Fibroblast of lung (primary cell): ENCODE data around the gene HDAC8. TPM values are rescaled to one million over a fixed set of nuclear protein-coding genes. Genes with fewer than 3 reads are reported as not detected.
"Not testable (repeated sequence)": the region's sequence is repeated elsewhere in the genome, so short reads cannot be mapped to it uniquely, and the experiment has no call there.

Source experiments
- DNase-seq, 2 donors: peaks; one replicate each; pipeline versions ENCODE4 v3.0.0 to v3.0.0-alpha.2; 2010; ENCODE audit warnings: low read depth in 2 of 2
- H2AFZ ChIP-seq: 2 replicates; pipeline ENCODE4 v1.5.1; 2012; ENCODE audit warnings: low read length, control low read depth, inconsistent platforms
- H3K27ac ChIP-seq: 2 replicates; pipeline ENCODE4 v1.5.1; 2011; ENCODE audit warnings: low read length, control low read depth; ENCODE audit not compliant: insufficient read depth
- H3K27me3 ChIP-seq: 2 replicates; pipeline ENCODE4 v1.5.1; 2011; ENCODE audit warnings: mild to moderate bottlenecking, low read length; ENCODE audit not compliant: control insufficient read depth, insufficient read depth
- H3K36me3 ChIP-seq: 2 replicates; pipeline ENCODE4 v1.5.1; 2011; ENCODE audit warnings: low read length; ENCODE audit not compliant: control insufficient read depth, insufficient read depth
- H3K4me1 ChIP-seq: 2 replicates; pipeline ENCODE4 v1.5.1; 2011; ENCODE audit warnings: low read length; ENCODE audit not compliant: control insufficient read depth, insufficient read depth; ENCODE audit errors: extremely low read depth
- H3K4me2 ChIP-seq: 2 replicates; pipeline ENCODE4 v1.5.1; 2011; ENCODE audit warnings: low read length, control low read depth; ENCODE audit not compliant: insufficient read depth; ENCODE audit errors: extremely low read depth
- H3K4me3 ChIP-seq, 4 experiments: fragments of 200-600 bp in 1 of 4; sonication (generic) in 1 of 4; replicated peaks in 1 of 4; 2 replicates each; pipeline ENCODE4 v1.5.1; 2011 to 2016; ENCODE audit warnings: low read length in 4 of 4, low read depth in 3 of 4, mild to moderate bottlenecking in 3 of 4, control low read depth in 2 of 4, inconsistent platforms in 1 of 4, mixed read lengths in 1 of 4; ENCODE audit not compliant: insufficient read depth in 1 of 4; ENCODE audit errors: control extremely low read depth in 1 of 4
- H3K79me2 ChIP-seq: 2 replicates; pipeline ENCODE4 v1.5.1; 2012; ENCODE audit warnings: mild to moderate bottlenecking, low read length, inconsistent platforms; ENCODE audit not compliant: control insufficient read depth, insufficient read depth
- H3K9ac ChIP-seq: 2 replicates; pipeline ENCODE4 v1.5.1; 2011; ENCODE audit warnings: mild to moderate bottlenecking, low read length, control low read depth; ENCODE audit not compliant: insufficient read depth
- H3K9me3 ChIP-seq: 2 replicates; pipeline ENCODE4 v1.5.1; 2012; ENCODE audit warnings: low read depth, low read length; ENCODE audit not compliant: control insufficient read depth, insufficient read depth
- H4K20me1 ChIP-seq: 2 replicates; pipeline ENCODE4 v1.5.1; 2011; ENCODE audit warnings: low read length; ENCODE audit not compliant: control insufficient read depth, insufficient read depth; ENCODE audit errors: extremely low read depth
- EZH2 ChIP-seq: IDR thresholded peaks from 2 replicates; pipeline ENCODE4 v1.5.1; 2012; ENCODE audit warnings: low read length, control low read depth, mild to moderate bottlenecking; ENCODE audit errors: missing control alignments
- polyA plus RNA-seq, 2 donors: library from polyadenylated mRNA; depleted of rRNA in 1 of 2; stranded (reverse) in 1 of 2; unstranded in 1 of 2; fragments of >200 nt; gene quantifications; 2 replicates each; pipeline ENCODE4 v1.2.1, GENCODE V29; 2011 to 2012; ENCODE audit warnings: missing spikeins in 1 of 2
- total RNA-seq: library from RNA; depleted of rRNA; stranded (reverse); fragments of >200 nt; gene quantifications from 2 replicates; pipeline ENCODE4 v1.2.1, GENCODE V29; 2014
- TF ChIP-seq, protein P1 (sequence below), 2 donors: IDR thresholded peaks in 1 of 2; conservative IDR thresholded peaks in 1 of 2; 1 replicate in 1 of 2; 2 replicates in 1 of 2; pipeline ENCODE4 v1.5.1; 2011 to 2012; ENCODE audit warnings: low read length in 2 of 2, control low read depth in 1 of 2, inconsistent platforms in 1 of 2, low read depth in 1 of 2, mild to moderate bottlenecking in 1 of 2

Gene HDAC8
- total and polyA plus RNA-seq, 2 donors (not counting 1 experiment from before 2014, with no cell fraction given), result 25.9 TPM

DNA sequence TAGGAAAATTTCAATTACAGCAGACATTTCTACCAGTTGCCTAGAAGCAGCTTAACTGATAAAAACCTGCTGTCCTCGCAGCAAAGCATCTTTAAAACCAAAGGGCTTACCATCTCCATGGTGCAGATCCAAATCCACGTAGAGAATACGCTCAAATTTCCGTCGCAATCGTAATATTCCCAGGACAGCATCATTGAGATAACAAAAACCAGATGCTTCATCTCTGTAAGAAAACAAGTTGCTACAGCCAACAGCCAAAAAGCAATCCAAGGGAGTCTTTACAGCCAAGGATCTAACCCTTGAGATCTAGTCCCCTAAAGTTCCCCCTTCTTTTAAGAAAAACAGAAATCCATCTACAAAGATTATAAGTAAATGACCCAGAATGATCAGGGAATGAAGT lies 77.6 kb downstream of the HDAC8 start:
- peak in 1 of 2 donors; percentile 3 for DNase-seq
- Histone ChIP-seq H3K27me3 (no peaks in the 10 kb centered on the region), H2AFZ (no peak overlapping the region), H3K79me2 (no peaks in the 10 kb centered on the region), H3K4me1 (no peaks in the 10 kb centered on the region), H3K4me3 (no peak overlapping the region), H3K9me3 (no peaks in the 10 kb centered on the region), H3K4me2 (no peak overlapping the region), H3K27ac (no peak overlapping the region), H3K9ac (no peak overlapping the region), H4K20me1 (no peaks in the 10 kb centered on the region), H3K36me3 (no peaks in the 10 kb centered on the region)
- TF ChIP-seq, protein P1, sequence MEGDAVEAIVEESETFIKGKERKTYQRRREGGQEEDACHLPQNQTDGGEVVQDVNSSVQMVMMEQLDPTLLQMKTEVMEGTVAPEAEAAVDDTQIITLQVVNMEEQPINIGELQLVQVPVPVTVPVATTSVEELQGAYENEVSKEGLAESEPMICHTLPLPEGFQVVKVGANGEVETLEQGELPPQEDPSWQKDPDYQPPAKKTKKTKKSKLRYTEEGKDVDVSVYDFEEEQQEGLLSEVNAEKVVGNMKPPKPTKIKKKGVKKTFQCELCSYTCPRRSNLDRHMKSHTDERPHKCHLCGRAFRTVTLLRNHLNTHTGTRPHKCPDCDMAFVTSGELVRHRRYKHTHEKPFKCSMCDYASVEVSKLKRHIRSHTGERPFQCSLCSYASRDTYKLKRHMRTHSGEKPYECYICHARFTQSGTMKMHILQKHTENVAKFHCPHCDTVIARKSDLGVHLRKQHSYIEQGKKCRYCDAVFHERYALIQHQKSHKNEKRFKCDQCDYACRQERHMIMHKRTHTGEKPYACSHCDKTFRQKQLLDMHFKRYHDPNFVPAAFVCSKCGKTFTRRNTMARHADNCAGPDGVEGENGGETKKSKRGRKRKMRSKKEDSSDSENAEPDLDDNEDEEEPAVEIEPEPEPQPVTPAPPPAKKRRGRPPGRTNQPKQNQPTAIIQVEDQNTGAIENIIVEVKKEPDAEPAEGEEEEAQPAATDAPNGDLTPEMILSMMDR (conservative IDR thresholded peaks at IDR 0.05 in 1 of 2, IDR thresholded peaks at IDR 0.05 in 1 of 2; ENCODE audit: low read depth in 1 of 2, low read length in 2 of 2), result no peak
- no peak for TF ChIP-seq EZH2

DNA sequence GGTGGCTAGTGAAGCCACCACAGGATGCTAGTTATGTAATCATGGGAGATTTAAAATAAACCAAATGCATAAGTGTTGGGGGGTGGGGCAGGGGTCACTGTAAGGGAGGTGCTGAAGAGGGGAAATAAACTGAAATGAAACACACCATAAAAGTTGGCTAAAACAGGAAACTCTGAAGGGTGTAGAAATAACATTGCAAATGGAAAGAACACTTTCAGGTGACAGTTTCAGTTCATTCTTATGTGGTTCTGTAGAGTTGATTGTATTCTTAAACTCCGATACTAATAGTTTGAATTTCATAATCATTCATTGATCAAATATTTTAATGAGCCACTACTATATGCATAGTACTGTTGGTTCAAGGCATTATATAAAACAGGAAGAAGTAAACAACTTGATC lies 80.1 kb downstream of the HDAC8 start:
- DNase-seq, result no peak
- no peak overlapping the region for H3K27ac ChIP-seq
- no peak for TF ChIP-seq EZH2
- TF ChIP-seq, protein P1 (conservative IDR thresholded peaks at IDR 0.05 in 1 of 2, IDR thresholded peaks at IDR 0.05 in 1 of 2; ENCODE audit: low read depth in 1 of 2, low read length in 2 of 2), result no peak
- no peaks in the 10 kb centered on the region for H3K4me1 ChIP-seq
- no peak overlapping the region for H3K9ac ChIP-seq
- H3K79me2 ChIP-seq, result no peaks in the 10 kb centered on the region
- H3K36me3 ChIP-seq, result no peaks in the 10 kb centered on the region
- no peak overlapping the region for H2AFZ ChIP-seq
- H4K20me1 ChIP-seq, result no peaks in the 10 kb centered on the region
- H3K9me3 ChIP-seq, result no peaks in the 10 kb centered on the region
- H3K4me3 ChIP-seq, result no peak overlapping the region
- H3K4me2 ChIP-seq, result no peak overlapping the region
- no peaks in the 10 kb centered on the region for H3K27me3 ChIP-seq

DNA sequence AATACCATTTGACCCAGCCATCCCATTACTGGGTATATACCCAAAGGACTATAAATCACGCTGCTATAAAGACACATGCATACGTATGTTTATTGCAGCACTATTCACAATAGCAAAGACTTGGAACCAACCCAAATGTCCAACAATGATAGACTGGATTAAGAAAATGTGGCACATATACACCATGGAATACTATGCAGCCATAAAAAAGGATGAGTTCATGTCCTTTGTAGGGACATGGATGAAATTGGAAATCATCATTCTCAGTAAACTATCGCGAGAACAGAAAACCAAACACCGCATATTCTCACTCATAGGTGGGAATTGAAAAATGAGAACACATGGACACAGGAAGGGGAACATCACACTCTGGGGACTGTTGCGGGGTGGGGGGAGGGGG lies 82.4 kb downstream of the HDAC8 start:
- H3K79me2 ChIP-seq, H3K36me3 ChIP-seq, DNase-seq, H3K4me3 ChIP-seq, H3K27me3 ChIP-seq, H3K27ac ChIP-seq, H3K9ac ChIP-seq, H2AFZ ChIP-seq, H3K4me1 ChIP-seq, H3K9me3 ChIP-seq, H3K4me2 ChIP-seq, H4K20me1 ChIP-seq: not testable (repeated sequence)
